Measurements from ENCODE around the gene SLC22A2. TPM values are rescaled to one million over a fixed set of nuclear protein-coding genes. Genes with fewer than 3 reads are reported as not detected.
A peak's percentile ranks its signal among the peaks of the same experiment; 100 is the strongest.

SLC22A2 gene
- total RNA-seq, 2 experiments from 2014 or later = not detected

GRCh38 chr6:160221918-160222317, 36.7 kb downstream of the SLC22A2 start:
- Histone ChIP-seq H3K36me3 (ENCODE audit: insufficient read depth, low read length) (no peaks in the 10 kb centered on the region), H2AFZ (ENCODE audit: low read length) (no peak overlapping the region), H4K20me1 (ENCODE audit: insufficient read depth, low read length) (no peaks in the 10 kb centered on the region), H3K4me2 (ENCODE audit: low read length) (no peak overlapping the region), H3K9me3 (ENCODE audit: low read length) (no peaks in the 10 kb centered on the region), H3K79me2 (ENCODE audit: insufficient read depth, low read depth, low read length) (no peaks in the 10 kb centered on the region), H3K9me2 (ENCODE audit: insufficient read depth, low read length) (no peaks in the 10 kb centered on the region), H3K4me1 (ENCODE audit: insufficient read depth, low read length, poor library complexity, severe bottlenecking) (no peaks in the 10 kb centered on the region), H3K4me3 (ENCODE audit: low read depth, low read length, poor library complexity, severe bottlenecking) (no peak overlapping the region), H3K27ac (ENCODE audit: low read depth, low read length, poor library complexity, severe bottlenecking) (no peak overlapping the region)
- intact Hi-C loops (cut with micrococcal nuclease; ENCODE audit: unreplicated experiment) = no loop called here
- no TSS peak for BruUV-seq (replicated peaks)
- DNase-seq (ENCODE audit: low spot score) = no peak
- no peak for TF ChIP-seq EZH2phosphoT487 (IDR thresholded peaks at IDR 0.05; ENCODE audit: borderline replicate concordance, low read depth, low read length)
- no peak for TF ChIP-seq CTCF (conservative IDR thresholded peaks at IDR 0.05; ENCODE audit: low read length)
- POLR2A ChIA-PET = interaction anchor here (1.1 kb wide), 1 partner anchor 51 kb away, joined by 4 read pairs; no protein-coding TSS in a partner anchor
- CTCF ChIA-PET (ENCODE audit: unreplicated experiment) = no interaction called here

GRCh38 chr6:160221423-160221822, 37.2 kb downstream of the SLC22A2 start:
- no peak overlapping the region for H2AFZ ChIP-seq (ENCODE audit: low read length)
- POLR2A ChIA-PET = interaction anchor here (1.1 kb wide), 1 partner anchor 51 kb away, joined by 4 read pairs; no protein-coding TSS in a partner anchor
- no peaks in the 10 kb centered on the region for H3K79me2 ChIP-seq (ENCODE audit: insufficient read depth, low read depth, low read length)
- no peaks in the 10 kb centered on the region for H3K36me3 ChIP-seq (ENCODE audit: insufficient read depth, low read length)
- H3K4me3 ChIP-seq (ENCODE audit: low read depth, low read length, poor library complexity, severe bottlenecking) = no peak overlapping the region
- TF ChIP-seq EZH2phosphoT487 (IDR thresholded peaks at IDR 0.05; ENCODE audit: borderline replicate concordance, low read depth, low read length) = no peak
- peak; percentile 45 for TF ChIP-seq CTCF (conservative IDR thresholded peaks at IDR 0.05; ENCODE audit: low read length)
- CTCF ChIA-PET (ENCODE audit: unreplicated experiment) = no interaction called here
- H3K9me3 ChIP-seq (ENCODE audit: low read length) = no peaks in the 10 kb centered on the region
- no peaks in the 10 kb centered on the region for H3K4me1 ChIP-seq (ENCODE audit: insufficient read depth, low read length, poor library complexity, severe bottlenecking)
- no peaks in the 10 kb centered on the region for H3K9me2 ChIP-seq (ENCODE audit: insufficient read depth, low read length)
- no TSS peak for BruUV-seq (replicated peaks)
- intact Hi-C loops (cut with micrococcal nuclease; ENCODE audit: unreplicated experiment) = no loop called here
- no peak overlapping the region for H3K27ac ChIP-seq (ENCODE audit: low read depth, low read length, poor library complexity, severe bottlenecking)
- no peaks in the 10 kb centered on the region for H4K20me1 ChIP-seq (ENCODE audit: insufficient read depth, low read length)
- H3K4me2 ChIP-seq (ENCODE audit: low read length) = no peak overlapping the region
- peak; percentile 4 for DNase-seq (ENCODE audit: low spot score)

- Histone ChIP-seq H4K20me1 (ENCODE audit: insufficient read depth, low read length) (no peaks in the 10 kb centered on the region), H3K79me2 (ENCODE audit: insufficient read depth, low read depth, low read length) (no peaks in the 10 kb centered on the region), H3K9me2 (ENCODE audit: insufficient read depth, low read length) (no peaks in the 10 kb centered on the region), H2AFZ (ENCODE audit: low read length) (no peak overlapping the region), H3K4me1 (ENCODE audit: insufficient read depth, low read length, poor library complexity, severe bottlenecking) (no peaks in the 10 kb centered on the region), H3K27ac (ENCODE audit: low read depth, low read length, poor library complexity, severe bottlenecking) (no peak overlapping the region), H3K9me3 (ENCODE audit: low read length) (no peaks in the 10 kb centered on the region), H3K36me3 (ENCODE audit: insufficient read depth, low read length) (no peaks in the 10 kb centered on the region), H3K4me3 (ENCODE audit: low read depth, low read length, poor library complexity, severe bottlenecking) (no peak overlapping the region), H3K4me2 (ENCODE audit: low read length) (no peak overlapping the region)
- ChIA-PET CTCF (ENCODE audit: unreplicated experiment) (no interaction called here), POLR2A (no interaction called here)
- intact Hi-C loops (cut with micrococcal nuclease; ENCODE audit: unreplicated experiment) = no loop called here
- DNase-seq (ENCODE audit: low spot score) = no peak
- TF ChIP-seq EZH2phosphoT487 (IDR thresholded peaks at IDR 0.05; ENCODE audit: borderline replicate concordance, low read depth, low read length) (no peak), CTCF (conservative IDR thresholded peaks at IDR 0.05; ENCODE audit: low read length) (no peak)
- BruUV-seq (replicated peaks) = no TSS peak
Measured at GRCh38 chr6:160218810-160219209, 39.8 kb downstream of the SLC22A2 start.

Measured in OCI-LY7 (cell line).